H1 (cell line): ENCODE results near the gene SH2D1B. TPM values are rescaled to one million over a fixed set of nuclear protein-coding genes. Genes with fewer than 3 reads are reported as not detected.

ENCODE experiments used
- ATF3 ChIP-seq: IDR thresholded peaks from 2 replicates; pipeline ENCODE4 v1.6.1; 2011; ENCODE audit warnings: low read depth, mild to moderate bottlenecking, low read length; ENCODE audit not compliant: insufficient read depth
- polyA plus RNA-seq, 7 experiments: library from polyadenylated mRNA; depleted of rRNA in 3 of 7; stranded (reverse) in 5 of 7; unstranded in 2 of 7; fragments of >200 nt in 5 of 7; fragments of 200-250 nt in 2 of 7; gene quantifications; 1 replicate in 5 of 7; 2 replicates in 1 of 7; 4 replicates in 1 of 7; pipeline versions ENCODE4 v1.2.1 to v1.2.3, GENCODE V29; 2011 to 2013; ENCODE audit warnings: missing spikeins in 2 of 7, mixed read lengths in 2 of 7
- total RNA-seq: library from RNA; stranded (reverse); fragmentation: NEBNext Ultra II Directional; extraction: Animal tissue kit (Norgen Biotek cat#: 25700); gene quantifications from 2 replicates; pipeline ENCODE4 v1.2.1, GENCODE V29; 2021

The SH2D1B gene
- total and polyA plus RNA-seq, 2 of the 8 experiments (the other 6 are each of a cell fraction or from before 2014, with no cell fraction given): not detected

GRCh38 chr1:162357681-162358266, 54.2 kb downstream of the SH2D1B start (continued):
- no peak for TF ChIP-seq ATF3
